ENCODE measurements around the gene UGT1A9.
"Not testable (repeated sequence)": the region's sequence is repeated elsewhere in the genome, so short reads cannot be mapped to it uniquely, and the experiment has no call there.

The UGT1A9 gene

DNA sequence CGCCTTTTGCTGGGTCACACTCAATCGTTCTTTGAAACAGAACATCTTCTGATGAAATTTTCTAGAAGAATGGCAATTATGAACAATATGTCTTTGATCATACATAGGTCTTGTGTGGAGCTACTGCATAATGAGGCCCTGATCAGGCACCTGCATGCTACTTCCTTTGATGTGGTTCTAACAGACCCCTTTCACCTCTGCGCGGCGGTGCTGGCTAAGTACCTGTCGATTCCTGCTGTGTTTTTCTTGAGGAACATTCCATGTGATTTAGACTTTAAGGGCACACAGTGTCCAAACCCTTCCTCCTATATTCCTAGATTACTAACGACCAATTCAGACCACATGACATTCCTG lies 41.5 kb downstream of the UGT1A9 start:
- no peak for DNase-seq

DNA sequence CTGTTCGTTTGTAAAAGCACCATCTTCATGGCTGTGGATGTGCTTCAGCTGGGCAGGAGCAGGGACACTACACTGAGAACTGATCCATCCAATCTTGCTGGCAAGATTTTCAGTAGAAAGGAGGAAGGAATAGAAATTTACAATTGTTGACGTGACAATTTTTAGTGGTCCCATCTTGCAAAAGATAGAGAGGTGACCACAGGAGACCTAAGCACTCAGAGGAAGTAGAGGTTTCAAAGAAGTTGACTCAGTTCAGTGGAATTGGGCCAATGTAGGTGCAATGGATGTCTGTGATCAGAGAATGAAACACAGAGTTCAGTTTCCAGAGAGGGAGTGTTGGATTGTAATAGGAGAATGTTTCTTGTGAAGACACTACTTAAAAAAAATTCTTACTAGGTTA lies 42.4 kb downstream of the UGT1A9 start:
- no peak for DNase-seq

DNA sequence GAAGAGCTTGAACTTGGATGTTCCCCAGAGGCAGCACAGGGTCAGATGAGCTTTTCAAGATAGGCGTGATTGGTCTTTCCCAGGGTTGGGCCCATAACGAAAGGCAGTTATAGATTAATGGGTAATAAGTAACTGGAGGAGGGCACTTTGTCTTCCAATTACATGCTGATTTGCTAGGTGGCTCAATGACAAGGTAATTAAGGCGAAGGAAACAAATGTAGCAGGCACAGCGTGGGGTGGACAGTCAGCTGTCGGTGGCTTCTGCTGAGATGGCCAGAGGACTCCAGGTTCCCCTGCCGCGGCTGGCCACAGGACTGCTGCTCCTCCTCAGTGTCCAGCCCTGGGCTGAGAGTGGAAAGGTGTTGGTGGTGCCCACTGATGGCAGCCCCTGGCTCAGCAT lies 46.9 kb downstream of the UGT1A9 start, which contains the start of gene UGT1A4:
TSS of gene UGT1A4 (plus strand) at position 185 of the 400 bp plus-strand sequence. CDS start at position 270, 85 bp downstream.
- DNase-seq = no peak

DNA sequence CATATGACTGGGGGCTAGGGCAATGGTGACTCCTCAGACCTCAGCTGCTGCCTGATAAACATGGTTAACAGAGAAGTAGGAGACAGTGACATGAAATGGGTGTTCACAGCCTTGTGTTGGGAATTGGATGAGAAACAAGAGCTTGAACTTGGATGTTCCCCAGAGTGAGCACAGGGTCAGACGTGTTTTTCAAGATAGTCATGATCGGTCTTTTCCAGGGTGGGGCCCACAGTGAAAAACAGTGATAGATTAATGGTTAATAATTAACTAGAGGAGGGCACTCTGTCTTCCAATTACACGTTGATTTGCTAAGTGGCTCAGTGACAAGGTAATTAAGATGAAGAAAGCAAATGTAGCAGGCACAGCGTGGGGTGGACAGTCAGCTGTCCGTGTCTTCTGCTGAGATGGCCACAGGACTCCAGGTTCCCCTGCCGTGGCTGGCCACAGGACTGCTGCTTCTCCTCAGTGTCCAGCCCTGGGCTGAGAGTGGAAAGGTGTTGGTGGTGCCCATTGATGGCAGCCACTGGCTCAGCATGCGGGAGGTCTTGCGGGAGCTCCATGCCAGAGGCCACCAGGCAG lies 57.1 kb downstream of the UGT1A9 start, which contains the start of gene UGT1A3:
TSS of gene UGT1A3 (plus strand) at position 320 of the 579 bp plus-strand sequence. CDS start at position 405, 85 bp downstream.
- DNase-seq = no peak

DNA sequence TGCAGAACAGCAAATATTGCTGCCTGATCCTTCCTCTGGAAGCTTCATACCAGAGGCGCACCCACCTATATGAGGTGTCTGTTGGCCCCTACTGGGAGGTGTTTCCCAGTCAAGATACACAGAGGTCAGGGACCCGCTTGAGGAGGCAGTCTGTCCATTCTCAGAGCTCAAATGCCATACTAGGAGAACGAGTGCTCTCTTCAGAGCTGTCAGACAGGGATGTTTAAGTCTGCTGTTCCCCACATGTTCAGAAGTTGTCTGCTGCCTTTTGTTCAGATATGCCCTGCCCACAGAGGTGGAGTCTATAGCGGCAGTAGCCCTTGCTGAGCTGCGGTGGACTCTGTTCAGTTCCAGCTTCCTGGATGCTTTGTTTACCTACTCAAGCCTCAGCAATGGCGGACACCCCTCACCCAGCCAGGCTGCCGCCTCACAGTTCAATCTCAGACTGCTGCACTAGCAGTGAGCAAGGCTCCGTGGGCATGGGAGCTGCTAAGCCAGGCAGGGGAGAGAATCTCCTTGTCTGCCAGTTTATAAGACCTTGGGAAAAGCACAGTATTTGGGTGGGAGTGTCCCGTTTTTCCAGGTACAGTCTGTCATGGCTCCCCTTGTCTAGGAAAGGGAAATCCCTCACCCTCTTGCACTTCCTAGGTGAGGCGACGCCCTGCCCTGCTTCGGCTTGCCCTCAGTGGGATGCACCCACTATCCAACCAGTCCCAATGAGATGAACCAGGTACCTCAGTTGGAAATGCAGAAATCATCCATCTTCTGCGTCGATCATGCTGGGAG lies 65.4 kb downstream of the UGT1A9 start:
- DNase-seq = not testable (repeated sequence)

DNA sequence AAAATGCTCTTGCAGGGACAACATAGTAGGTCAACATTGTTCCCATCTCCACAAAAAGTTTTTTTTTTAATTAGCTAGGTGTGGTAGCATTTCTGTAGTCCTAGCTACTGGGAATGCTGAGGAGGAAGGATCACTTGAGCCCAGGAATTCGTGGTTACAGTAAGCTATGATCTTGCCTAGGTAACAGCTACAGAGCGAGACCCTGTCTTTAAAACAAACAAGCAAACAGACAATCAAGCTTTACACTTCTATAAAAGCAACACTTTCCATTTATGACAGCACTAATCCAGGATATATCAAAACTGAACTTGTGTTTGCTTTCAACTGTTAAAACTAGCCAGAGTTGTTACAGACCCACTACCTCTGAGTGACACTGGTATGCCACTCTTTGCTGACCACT lies 69.2 kb downstream of the UGT1A9 start:
- DNase-seq = no peak

DNA sequence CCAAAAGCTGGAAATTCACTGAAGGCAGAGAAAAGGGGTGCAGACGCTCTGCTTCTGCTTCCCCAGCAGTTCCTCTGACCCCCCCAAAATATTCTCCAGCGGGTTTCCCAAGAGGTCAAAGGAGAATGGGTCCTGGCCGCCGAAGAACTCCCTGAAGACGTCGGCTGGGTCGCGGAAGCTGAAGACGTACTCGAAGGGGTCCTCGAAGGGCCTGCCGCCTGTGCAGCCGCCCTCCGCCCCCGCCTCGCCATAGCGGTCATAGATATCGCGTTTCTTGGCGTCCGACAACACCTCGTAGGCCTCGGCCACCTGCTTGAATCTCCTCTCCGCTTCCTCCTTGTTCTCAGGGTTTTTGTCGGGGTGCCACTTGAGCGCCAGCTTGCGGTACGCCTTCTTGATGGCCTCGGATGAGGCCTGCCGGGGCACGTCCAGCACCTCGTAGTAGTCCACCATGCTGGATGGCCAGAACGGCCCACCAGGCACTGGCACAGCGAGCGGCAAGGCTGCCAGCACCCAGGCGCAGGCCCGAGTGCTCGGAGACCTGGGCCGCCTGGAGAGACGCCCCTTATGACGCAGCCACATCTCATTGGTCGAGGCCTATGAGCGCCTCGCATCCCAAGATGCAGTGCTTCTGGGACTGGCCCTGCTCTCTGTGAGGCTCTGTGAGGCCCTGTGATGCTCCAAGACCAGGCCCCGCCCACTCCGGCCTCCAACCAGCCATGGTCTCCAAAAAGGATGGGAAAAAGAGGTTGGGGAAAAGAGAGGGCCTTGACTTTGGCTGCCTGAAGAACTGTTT lies 72.0 kb downstream of the UGT1A9 start:
- DNase-seq = no peak

DNA sequence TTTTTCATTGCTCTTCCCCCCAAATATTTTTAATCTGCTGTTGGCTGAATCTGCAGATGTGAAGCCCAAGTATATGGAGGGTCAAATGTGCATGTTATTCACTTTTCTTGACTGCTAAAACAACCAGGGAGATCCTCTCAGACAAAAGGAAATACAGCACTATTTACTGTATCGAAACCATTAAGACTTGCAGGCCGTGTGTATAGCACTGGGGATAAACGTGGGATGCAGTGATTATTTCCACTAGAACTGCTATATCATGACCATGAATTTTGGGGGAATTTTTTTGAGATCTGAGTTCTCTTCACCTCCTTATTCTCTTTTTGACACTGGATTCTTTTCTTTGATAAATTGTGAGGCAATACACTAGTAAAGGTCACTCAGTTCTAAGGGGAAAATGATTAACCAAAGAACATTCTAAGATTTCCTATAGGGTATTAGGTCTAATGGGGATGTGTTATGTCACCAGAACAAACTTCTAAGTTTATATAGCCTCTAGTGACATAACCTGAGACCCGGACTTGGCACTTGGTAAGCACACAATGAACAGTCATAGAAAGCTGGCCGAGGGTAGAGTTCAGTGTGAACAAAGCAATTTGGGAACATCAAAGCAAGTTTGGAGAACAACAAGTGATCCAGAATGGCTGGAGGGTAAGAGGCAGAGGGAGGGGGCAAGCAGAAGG lies 73.5 kb downstream of the UGT1A9 start:
- no peak for DNase-seq

DNA sequence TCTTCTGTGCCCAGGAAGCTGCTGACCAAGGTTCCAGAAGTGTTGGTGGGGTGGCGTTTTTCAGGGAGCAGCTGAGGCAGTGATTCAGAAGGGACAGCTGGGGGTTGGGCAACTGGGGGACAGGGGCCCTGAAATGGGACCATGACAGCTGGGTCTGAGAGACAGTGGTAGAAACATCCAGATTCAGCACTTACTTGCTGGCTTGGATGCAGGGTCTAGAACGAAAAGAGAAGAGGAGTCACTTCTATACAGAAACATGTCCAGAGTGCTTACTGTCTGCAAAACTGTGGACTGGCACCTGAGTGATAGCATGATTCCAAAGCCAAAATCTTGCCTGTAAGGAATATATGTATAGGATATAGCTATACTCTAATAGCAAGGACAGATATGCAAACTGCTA lies 74.1 kb downstream of the UGT1A9 start:
- not testable (repeated sequence) for DNase-seq

DNA sequence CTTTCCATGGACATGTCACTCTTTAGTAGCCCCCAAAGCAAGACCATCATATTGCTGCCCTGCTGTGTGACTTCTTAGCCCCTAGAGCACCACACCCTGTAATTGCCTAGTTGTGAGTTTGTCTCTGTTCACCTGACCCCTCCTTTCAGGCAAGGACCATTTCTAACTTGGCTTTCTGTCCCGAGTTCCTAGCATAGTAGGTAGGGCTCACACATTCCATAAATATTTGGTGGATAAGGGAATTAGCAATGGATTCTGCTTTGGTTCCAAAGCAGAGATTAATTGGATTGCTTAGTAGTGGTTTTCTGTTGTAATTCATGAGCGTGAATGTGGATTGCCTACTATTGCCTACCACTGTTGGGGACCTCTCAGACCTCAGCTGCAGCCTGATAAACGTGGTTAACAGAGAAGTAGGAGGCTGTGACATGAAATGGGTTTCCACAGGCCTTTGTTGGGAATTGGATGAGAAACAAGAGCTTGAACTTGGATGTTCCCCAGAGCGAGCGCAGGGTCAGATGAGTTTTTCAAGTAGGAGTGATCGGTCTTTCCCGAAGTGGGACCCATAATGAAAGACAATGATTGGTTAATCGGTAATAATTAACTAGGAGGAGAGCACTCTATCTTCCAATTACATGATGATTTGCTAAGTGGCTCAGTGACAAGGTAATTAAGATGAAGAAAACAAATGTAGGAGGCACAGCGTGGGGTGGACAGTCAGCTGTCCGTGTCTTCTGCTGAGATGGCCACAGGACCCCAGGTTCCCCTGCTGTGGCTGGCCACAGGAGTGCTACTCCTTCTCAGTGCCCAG lies 75.0 kb downstream of the UGT1A9 start:
- no peak for DNase-seq

DNA sequence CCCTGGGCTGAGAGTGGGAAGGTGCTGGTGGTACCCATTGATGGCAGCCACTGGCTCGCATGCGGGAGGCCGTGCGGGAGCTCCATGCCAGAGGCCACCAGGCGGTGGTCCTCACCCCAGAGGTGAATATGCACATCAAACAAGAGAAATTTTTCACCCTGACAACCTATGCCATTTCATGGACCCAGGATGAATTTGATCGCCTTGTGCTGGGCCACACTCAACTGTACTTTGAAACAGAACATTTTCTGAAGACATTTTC lies 75.5 kb downstream of the UGT1A9 start:
- DNase-seq = no peak

DNA sequence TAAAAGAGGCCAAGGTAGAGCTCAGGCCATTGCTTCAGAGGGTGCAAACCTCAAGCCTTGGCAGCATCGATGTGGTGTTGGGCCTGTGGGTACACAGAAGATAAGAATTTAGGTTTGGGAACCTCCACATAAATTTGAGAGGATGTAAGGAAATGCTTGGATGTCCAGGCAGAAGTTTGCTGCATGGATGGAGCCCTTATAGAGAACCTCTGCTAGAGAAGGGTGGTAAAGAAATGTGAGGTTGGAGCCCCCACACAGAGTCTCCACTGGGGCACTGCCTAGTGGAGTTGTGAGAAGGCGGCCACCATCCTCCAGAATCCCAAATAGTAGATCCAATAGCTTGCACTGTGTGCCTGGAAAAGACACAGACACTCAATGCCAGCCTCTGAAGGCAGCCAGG lies 79.0 kb downstream of the UGT1A9 start:
- DNase-seq = not testable (repeated sequence)

DNA sequence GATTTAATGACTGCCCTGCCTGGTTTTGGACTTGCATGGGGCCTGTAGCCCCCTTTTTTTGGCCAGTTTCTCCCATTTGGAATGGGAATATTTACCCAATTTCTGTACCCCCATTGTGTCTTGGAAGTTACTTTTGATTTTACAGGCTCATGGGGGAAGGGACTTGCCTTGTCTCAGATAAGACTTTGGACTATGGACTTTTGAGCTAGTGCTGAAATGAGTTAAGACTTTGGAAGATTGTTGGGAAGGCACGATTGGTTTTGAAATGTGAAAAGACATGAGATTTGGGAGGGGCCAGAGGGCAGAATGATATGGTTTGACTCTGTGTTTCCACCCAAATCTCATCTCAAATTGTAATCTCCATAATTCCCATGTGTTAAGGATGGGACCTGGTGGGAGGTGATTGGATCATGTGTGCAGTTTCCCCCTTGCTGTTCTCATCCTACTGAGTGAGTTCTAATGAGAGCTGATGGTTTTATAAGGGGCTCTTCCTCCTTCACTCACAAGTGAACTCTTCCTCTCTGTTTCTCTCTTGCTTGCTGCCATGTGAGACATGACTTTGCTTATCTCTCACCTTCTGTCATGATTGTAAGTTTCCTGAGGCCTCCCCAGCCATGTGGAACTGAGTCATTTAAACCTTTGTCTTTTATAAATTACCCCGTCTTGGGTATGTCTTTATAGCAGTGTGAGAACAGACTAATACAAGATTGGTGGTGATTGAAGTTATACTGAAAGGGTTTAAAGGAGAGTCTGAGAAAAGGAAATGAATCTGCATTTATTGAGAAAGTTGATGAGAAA lies 79.7 kb downstream of the UGT1A9 start:
- not testable (repeated sequence) for DNase-seq

DNA sequence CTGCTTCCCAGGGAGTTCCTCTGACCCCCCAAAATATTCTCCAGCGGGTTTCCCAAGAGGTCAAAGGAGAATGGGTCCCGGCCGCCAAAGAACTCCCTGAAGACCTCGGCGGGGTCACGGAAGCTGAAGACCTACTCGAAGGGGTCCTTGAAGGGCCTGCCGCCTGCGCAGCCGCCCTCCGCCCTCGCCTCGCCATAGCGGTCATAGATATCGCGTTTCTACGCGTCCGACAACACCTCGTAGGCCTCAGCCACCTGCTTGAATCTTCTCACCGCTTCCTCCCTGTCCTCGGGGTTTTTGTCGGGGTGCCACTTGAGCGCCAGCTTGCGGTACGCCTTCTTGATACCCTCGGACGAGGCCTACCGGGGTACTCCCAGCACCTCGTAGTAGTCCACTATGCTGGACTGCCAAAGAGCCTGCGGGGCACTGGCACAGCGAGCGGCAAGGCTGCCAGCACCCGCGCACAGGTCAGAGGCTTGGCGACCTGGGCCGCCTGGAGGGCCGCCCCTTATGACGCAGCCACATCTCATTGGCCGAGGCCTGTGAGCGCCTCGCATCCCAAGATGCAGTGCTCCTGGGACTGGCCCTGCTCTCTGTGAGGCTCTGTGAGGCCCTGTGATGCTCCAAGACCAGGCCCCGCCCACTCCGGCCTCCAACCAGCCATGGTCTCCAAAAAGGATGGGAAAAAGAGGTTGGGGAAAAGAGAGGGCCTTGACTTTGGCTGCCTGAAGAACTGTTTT lies 83.3 kb downstream of the UGT1A9 start:
- no peak for DNase-seq

DNA sequence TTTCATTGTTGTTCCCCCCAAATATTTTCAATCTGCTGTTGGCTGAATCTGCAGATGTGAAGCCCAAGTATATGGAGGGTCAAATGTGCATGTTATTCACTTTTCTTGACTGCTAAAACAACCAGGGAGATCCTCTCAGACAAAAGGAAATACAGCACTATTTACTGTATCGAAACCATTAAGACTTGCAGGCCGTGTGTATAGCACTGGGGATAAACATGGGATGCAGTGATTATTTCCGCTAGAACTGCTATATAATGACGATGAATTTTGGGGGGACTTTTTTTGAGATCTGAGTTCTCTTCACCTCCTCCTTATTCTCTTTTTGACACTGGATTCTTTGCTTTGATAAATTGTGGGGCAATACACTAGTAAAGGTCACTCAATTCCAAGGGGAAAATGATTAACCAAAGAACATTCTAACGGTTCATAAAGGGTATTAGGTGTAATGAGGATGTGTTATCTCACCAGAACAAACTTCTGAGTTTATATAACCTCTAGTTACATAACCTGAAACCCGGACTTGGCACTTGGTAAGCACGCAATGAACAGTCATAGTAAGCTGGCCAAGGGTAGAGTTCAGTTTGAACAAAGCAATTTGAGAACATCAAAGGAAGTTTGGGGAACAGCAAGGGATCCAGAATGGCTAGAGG lies 84.9 kb downstream of the UGT1A9 start:
- no peak for DNase-seq

DNA sequence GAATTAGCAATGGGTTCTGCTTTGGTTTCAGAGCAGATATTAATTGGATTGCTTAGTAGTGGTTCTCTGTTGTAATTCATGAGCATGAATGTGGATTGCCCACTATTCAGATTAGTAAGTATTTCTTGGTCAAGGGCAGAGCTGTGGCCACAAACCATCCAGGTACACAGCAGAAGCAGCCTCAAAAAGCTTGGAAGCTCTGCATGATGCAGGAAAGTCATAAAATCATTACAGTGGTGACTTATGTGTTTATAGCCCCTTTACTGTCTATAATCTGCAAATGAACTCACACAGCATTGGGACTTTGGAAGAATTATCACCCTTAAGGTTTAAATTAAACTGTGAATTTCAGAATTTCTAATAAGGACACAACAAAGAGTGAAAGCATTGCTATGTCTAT lies 86.4 kb downstream of the UGT1A9 start:
- no peak for DNase-seq

DNA sequence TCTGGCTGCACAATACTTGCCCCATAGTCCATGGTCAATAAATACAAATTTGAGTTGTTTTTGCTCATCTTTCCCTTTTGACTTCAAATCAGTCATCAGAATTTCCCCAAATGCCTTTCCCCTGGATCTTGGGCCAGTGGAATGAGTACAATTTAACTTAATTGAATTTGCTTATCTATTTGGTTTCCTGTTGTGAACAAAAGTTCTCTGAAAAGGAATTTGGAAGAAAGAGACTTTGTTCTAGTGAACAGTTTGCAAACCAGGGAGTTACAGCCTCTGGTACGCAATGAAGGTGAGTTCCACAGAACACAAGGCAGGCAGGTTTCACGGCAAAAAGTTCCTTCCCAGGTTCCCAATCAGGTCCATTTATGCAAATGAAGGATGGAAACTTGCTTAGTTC lies 87.2 kb downstream of the UGT1A9 start:
- no peak for DNase-seq

DNA sequence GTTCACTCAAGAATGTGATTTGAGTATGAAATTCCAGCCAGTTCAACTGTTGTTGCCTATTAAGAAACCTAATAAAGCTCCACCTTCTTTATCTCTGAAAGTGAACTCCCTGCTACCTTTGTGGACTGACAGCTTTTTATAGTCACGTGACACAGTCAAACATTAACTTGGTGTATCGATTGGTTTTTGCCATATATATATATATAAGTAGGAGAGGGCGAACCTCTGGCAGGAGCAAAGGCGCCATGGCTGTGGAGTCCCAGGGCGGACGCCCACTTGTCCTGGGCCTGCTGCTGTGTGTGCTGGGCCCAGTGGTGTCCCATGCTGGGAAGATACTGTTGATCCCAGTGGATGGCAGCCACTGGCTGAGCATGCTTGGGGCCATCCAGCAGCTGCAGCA lies 88.3 kb downstream of the UGT1A9 start, which contains the start of gene UGT1A1:
TSS of gene UGT1A1 (plus strand) at position 228 of the 400 bp plus-strand sequence. CDS start at position 246, 18 bp downstream.
- DNase-seq = no peak

DNA sequence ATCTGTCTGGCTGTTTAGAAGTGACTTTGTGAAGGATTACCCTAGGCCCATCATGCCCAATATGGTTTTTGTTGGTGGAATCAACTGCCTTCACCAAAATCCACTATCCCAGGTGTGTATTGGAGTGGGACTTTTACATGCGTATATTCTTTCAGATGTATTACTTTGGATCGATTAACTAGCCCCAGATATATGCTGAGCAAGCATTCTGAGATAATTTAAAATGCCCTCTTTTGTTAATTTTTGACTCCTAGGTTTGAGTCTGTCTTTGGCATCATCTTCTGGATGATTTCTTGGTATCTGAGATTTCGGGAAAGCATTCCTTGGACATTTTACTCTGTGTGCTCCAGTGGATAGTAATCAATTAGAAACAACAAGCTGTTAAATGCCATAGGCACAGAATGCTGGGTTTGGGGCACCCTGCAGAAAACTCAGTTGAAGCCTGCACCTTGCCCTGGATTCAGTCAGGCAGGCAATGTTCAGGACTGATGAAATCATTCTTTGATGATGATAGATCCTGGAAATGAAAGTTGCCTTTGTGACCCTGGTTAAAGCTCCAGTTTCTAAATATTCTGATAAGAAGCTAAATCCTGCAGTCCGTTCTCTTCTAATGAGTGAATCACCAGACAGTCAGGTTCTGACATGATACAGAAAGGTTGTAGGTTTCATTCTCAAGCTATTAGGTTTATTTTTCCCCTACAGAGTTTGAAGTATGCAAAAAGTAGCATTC lies 89.5 kb downstream of the UGT1A9 start:
- no peak for DNase-seq

DNA sequence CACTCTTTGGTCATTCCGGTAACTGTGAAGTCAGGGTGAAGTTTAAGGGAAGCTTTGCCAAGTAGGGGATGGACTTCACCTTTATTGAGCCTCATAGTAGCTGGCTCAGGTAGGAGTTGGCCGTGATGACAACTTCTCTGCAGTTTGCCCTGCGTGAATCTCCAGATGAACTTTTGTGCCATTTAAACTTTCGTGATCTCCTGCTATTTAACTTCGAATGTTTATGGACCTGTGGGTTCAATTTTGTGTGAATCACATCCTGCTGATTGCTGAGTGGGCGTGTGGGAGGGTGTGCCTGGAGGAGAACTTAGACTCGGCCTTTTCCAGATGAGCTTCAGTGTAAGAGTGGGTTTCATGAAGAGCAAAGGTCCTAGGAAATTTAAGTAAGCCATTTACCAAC lies 92.6 kb downstream of the UGT1A9 start:
- no peak for DNase-seq

Measured in NCI-H1105 (cell line).